ENCODE data around the gene TMEM247. TPM values are rescaled to one million over a fixed set of nuclear protein-coding genes. Genes with fewer than 3 reads are reported as not detected.

Gene TMEM247
- total and polyA plus RNA-seq, 10 of the 15 experiments (the other 5 are each of a cell fraction or from before 2014, with no cell fraction given), result not detected

DNA sequence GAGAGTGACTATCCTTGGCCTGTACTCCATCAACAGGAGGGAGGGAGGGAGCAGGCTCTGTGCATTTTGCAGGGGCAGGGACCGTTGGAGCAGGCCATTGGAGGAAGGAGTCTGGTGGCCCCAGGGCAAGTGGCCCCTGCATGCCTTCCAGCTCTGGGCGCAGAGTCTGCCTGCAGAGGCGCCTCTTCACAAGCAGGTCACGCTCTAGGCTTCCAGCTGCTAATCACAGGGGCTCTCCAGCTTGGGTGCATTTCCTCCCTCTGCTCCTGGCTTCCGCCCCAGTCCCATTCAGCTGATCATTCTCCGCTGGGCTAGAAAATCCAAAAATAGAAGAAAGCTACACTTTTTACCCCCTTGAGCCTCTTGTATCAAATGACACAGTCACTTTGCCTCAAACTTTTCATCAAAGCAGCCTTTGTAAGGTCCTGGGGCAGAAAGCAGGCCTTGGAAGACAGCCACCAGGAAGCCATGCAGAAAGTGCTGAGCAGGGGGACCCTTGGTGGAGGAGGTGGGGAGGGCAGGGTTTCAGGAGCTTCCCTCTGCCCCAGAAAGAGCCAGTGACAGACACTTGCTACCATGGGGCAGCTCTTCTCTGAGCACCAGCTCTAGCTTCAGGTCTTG, 11.3 kb downstream of the TMEM247 start (continued):
- TF ChIP-seq CHD1 (IDR thresholded peaks at IDR 0.05; ENCODE audit: low read depth, low read length), result no peak
- no peak for TF ChIP-seq MYB (IDR thresholded peaks at IDR 0.05; ENCODE audit: borderline replicate concordance, low read depth, low read length)
- TF ChIP-seq NR2C1 (IDR thresholded peaks at IDR 0.05), result no peak
- peak; percentile 26; the same call in 1 of the 2 replicates for TF ChIP-seq GABPA (IDR thresholded peaks at IDR 0.05; ENCODE audit: low read depth)
- TF ChIP-seq, protein P1, sequence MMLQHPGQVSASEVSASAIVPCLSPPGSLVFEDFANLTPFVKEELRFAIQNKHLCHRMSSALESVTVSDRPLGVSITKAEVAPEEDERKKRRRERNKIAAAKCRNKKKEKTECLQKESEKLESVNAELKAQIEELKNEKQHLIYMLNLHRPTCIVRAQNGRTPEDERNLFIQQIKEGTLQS (IDR thresholded peaks at IDR 0.05; ENCODE audit: borderline replicate concordance, extremely low read depth, low read depth, low read length), result no peak
- TF ChIP-seq, protein P2, sequence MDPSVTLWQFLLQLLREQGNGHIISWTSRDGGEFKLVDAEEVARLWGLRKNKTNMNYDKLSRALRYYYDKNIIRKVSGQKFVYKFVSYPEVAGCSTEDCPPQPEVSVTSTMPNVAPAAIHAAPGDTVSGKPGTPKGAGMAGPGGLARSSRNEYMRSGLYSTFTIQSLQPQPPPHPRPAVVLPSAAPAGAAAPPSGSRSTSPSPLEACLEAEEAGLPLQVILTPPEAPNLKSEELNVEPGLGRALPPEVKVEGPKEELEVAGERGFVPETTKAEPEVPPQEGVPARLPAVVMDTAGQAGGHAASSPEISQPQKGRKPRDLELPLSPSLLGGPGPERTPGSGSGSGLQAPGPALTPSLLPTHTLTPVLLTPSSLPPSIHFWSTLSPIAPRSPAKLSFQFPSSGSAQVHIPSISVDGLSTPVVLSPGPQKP (IDR thresholded peaks at IDR 0.05; ENCODE audit: low read depth, low read length), result no peak
- TF ChIP-seq IKZF2 (IDR thresholded peaks at IDR 0.05), result peak in 1 of 2 experiments; percentile 18; a peak in 1 of 4 replicates
- no peak for TF ChIP-seq SIX5 (IDR thresholded peaks at IDR 0.05; ENCODE audit: low read depth, low read length, severe bottlenecking)
- no peak for TF ChIP-seq BRCA1 (IDR thresholded peaks at IDR 0.05; ENCODE audit: low read depth, low read length)
- TF ChIP-seq PAX5 (IDR thresholded peaks at IDR 0.05; ENCODE audit: borderline replicate concordance, low read depth, low read length), result peak; percentile 91; the same call in 1 of the 2 replicates
- no peak for TF ChIP-seq CHD2 (IDR thresholded peaks at IDR 0.05; ENCODE audit: borderline replicate concordance, low read depth, low read length)
- TF ChIP-seq TCF12 (IDR thresholded peaks at IDR 0.05; ENCODE audit: low read depth, low read length), result 0 out of 2 replicates have a peak, but pooled peaks have one; percentile 31
- TF ChIP-seq, protein P3, sequence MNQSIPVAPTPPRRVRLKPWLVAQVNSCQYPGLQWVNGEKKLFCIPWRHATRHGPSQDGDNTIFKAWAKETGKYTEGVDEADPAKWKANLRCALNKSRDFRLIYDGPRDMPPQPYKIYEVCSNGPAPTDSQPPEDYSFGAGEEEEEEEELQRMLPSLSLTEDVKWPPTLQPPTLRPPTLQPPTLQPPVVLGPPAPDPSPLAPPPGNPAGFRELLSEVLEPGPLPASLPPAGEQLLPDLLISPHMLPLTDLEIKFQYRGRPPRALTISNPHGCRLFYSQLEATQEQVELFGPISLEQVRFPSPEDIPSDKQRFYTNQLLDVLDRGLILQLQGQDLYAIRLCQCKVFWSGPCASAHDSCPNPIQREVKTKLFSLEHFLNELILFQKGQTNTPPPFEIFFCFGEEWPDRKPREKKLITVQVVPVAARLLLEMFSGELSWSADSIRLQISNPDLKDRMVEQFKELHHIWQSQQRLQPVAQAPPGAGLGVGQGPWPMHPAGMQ (IDR thresholded peaks at IDR 0.05; ENCODE audit: borderline replicate concordance), result no peak
- peak in 1 of 2 experiments; percentile 74; a peak in 2 of 4 replicates for TF ChIP-seq ETV6 (conservative IDR thresholded peaks at IDR 0.05 in 1 of 2, IDR thresholded peaks at IDR 0.05 in 1 of 2; ENCODE audit: borderline replicate concordance in 1 of 2, low read depth in 1 of 2)
- no peak for TF ChIP-seq RELA (IDR thresholded peaks at IDR 0.05; ENCODE audit: borderline replicate concordance, partially characterized antibody)

Measured in GM12878 (cell line).